ENCODE data around the gene GRM1.

- TF ChIP-seq POLR2A (IDR thresholded peaks at IDR 0.05) (no peak), CTCF (IDR thresholded peaks at IDR 0.05) (no peak)
These were observed 277.1 kb downstream of the GRM1 start for GRCh38 chr6:146305951-146306350.

Measured in adrenal gland (tissue), 5 donors.